ENCODE data around the gene NMB. TPM values are rescaled to one million over a fixed set of nuclear protein-coding genes. Genes with fewer than 3 reads are reported as not detected.

Gene NMB
- polyA plus RNA-seq, 1 of the 3 experiments (the other 2 are of a cell fraction): 6.5 TPM

- peaks cover 16% of the 10 kb centered on the region for H3F3A ChIP-seq (replicated peaks; ENCODE audit: insufficient read depth)
- H3K79me2 ChIP-seq (ENCODE audit: insufficient read depth): peaks cover 100% of the 10 kb centered on the region
- no peak overlapping the region for H3K9ac ChIP-seq
- peaks cover 81% of the 10 kb centered on the region for H4K20me1 ChIP-seq (ENCODE audit: insufficient read depth)
- H2AFZ ChIP-seq (ENCODE audit: low read depth): no peak overlapping the region
- TF ChIP-seq REST (IDR thresholded peaks at IDR 0.05; ENCODE audit: low read depth, low read length) (no peak), RFX5 (IDR thresholded peaks at IDR 0.05; ENCODE audit: low read length) (no peak), TAF1 (IDR thresholded peaks at IDR 0.05; ENCODE audit: borderline replicate concordance, low read depth, low read length) (no peak), ZBTB33 (IDR thresholded peaks at IDR 0.05; ENCODE audit: borderline replicate concordance, low read depth) (no peak), RXRA (IDR thresholded peaks at IDR 0.05; ENCODE audit: borderline replicate concordance, low read depth) (no peak), FOSL2 (IDR thresholded peaks at IDR 0.05; ENCODE audit: borderline replicate concordance, low read depth) (no peak), CHD2 (IDR thresholded peaks at IDR 0.05; ENCODE audit: low read length, partially characterized antibody) (no peak), GATA2 (CRISPR knock-in tag; IDR thresholded peaks at IDR 0.05) (no peak), MXI1 (IDR thresholded peaks at IDR 0.05; ENCODE audit: low read depth, low read length) (no peak), JUND (IDR thresholded peaks at IDR 0.05) (no peak), MAX (IDR thresholded peaks at IDR 0.05; ENCODE audit: low read depth) (no peak), NFIC (IDR thresholded peaks at IDR 0.05; ENCODE audit: borderline replicate concordance) (no peak), RCOR1 (IDR thresholded peaks at IDR 0.05; ENCODE audit: low read length) (no peak)
- TF ChIP-seq, protein P1, sequence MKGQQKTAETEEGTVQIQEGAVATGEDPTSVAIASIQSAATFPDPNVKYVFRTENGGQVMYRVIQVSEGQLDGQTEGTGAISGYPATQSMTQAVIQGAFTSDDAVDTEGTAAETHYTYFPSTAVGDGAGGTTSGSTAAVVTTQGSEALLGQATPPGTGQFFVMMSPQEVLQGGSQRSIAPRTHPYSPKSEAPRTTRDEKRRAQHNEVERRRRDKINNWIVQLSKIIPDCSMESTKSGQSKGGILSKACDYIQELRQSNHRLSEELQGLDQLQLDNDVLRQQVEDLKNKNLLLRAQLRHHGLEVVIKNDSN (IDR thresholded peaks at IDR 0.05; ENCODE audit: borderline replicate concordance, low read depth): no peak
- ChIA-PET POLR2A (interaction anchor here (1.2 kb wide), 1 partner anchor 19 kb away, joined by 4 read pairs; the partner anchor contains the start of gene SEC11A), CTCF (interaction anchor here (0.6 kb wide), 1 partner anchor 55 kb away, joined by 3 read pairs; no protein-coding TSS in a partner anchor)
- no peak overlapping the region for H3K4me2 ChIP-seq
- H3K27ac ChIP-seq (ENCODE audit: low read depth in 2 of 2, low read length in 1 of 2): no peak overlapping the region
- H3K36me3 ChIP-seq (replicated peaks in 1 of 2; ENCODE audit: control insufficient read depth in 1 of 2, insufficient read depth in 2 of 2, low read length in 1 of 2): peaks cover 0 to 10% of the 10 kb centered on the region in 2 experiments
- no peak overlapping the region for H3K4me3 ChIP-seq (ENCODE audit: low read depth in 2 of 2, low read length in 1 of 2)
- H3K4me1 ChIP-seq (ENCODE audit: control insufficient read depth in 1 of 2, insufficient read depth in 2 of 2, low read depth in 1 of 2, low read length in 1 of 2): no peaks in the 10 kb centered on the region
- DNase-seq: no peak
- H3K9me3 ChIP-seq: no peaks in the 10 kb centered on the region
- no peaks in the 10 kb centered on the region for H3K9me2 ChIP-seq
- WGBS (ENCODE audit: low lambda C conversion rate): 92% methylated on average over 4 of the region's 4 CpGs
- no peaks in the 10 kb centered on the region for H3K27me3 ChIP-seq (ENCODE audit: insufficient read depth)
These were observed 38.8 kb upstream of the NMB start for GRCh38 chr15:84696757-84697156.

Data from SK-N-SH (cell line).